NCI-H345 treated with DMSO at 0.1 percent for 48 hours (cell line): ENCODE results near the gene SESN3.
"Not testable (repeated sequence)": the region's sequence is repeated elsewhere in the genome, so short reads cannot be mapped to it uniquely, and the experiment has no call there.

Experiments
- DNase-seq: peaks from one replicate; lab custom pipeline; 2025; ENCODE audit not compliant: unreplicated experiment; lab: John Stamatoyannopoulos, UW

SESN3 gene

GRCh38 chr11:95153857-95154246 lies 77.2 kb downstream of the SESN3 start:
- no peak for DNase-seq

GRCh38 chr11:95152876-95153856 lies 77.8 kb downstream of the SESN3 start:
- DNase-seq = no peak

GRCh38 chr11:95150956-95151684 lies 79.9 kb downstream of the SESN3 start:
- DNase-seq = peak; percentile 67

- DNase-seq = no peak
Observed at GRCh38 chr11:95149651-95150364, 81.2 kb downstream of the SESN3 start.

- DNase-seq = no peak
Observed at GRCh38 chr11:95148938-95149337, 82.1 kb downstream of the SESN3 start.

GRCh38 chr11:95148406-95148805 lies 82.6 kb downstream of the SESN3 start:
- DNase-seq = no peak

GRCh38 chr11:95147364-95147905 lies 83.6 kb downstream of the SESN3 start:
- DNase-seq = no peak

- no peak for DNase-seq
Observed at GRCh38 chr11:95145430-95146060, 85.5 kb downstream of the SESN3 start.

- DNase-seq = no peak
Observed at GRCh38 chr11:95144313-95145235, 86.4 kb downstream of the SESN3 start.

GRCh38 chr11:95143106-95143681 lies 87.8 kb downstream of the SESN3 start:
- no peak for DNase-seq

- no peak for DNase-seq
Observed at GRCh38 chr11:95142431-95142830, 88.6 kb downstream of the SESN3 start.

GRCh38 chr11:95140397-95141033 lies 90.5 kb downstream of the SESN3 start:
- DNase-seq = no peak

GRCh38 chr11:95138448-95138847 lies 92.6 kb downstream of the SESN3 start:
- DNase-seq = no peak

GRCh38 chr11:95137299-95137698 lies 93.7 kb downstream of the SESN3 start:
- no peak for DNase-seq

- not testable (repeated sequence) for DNase-seq
Observed at GRCh38 chr11:95136747-95137146, 94.3 kb downstream of the SESN3 start.

GRCh38 chr11:95135880-95136279 lies 95.1 kb downstream of the SESN3 start:
- DNase-seq = no peak

GRCh38 chr11:95135155-95135554 lies 95.8 kb downstream of the SESN3 start:
- DNase-seq = no peak

- no peak for DNase-seq
Observed at GRCh38 chr11:95134491-95134890, 96.5 kb downstream of the SESN3 start.

GRCh38 chr11:95132956-95133355 lies 98.0 kb downstream of the SESN3 start:
- no peak for DNase-seq
